Keratinocyte (primary cell): ENCODE data around the gene GRAMD2A. TPM values are rescaled to one million over a fixed set of nuclear protein-coding genes. Genes with fewer than 3 reads are reported as not detected.
A peak's percentile ranks its signal among the peaks of the same experiment; 100 is the strongest.

Experiments used
- DNase-seq: peaks from one replicate; pipeline ENCODE4 v3.0.0-alpha.2; 2011; ENCODE audit warnings: low read depth, missing footprints, low spot score
- FAIRE-seq: peaks from 2 replicates; lab custom pipeline; 2011; peaks lifted over from hg19 to GRCh38; lab: Jason Lieb, UNC
- H2AFZ ChIP-seq: 2 replicates; pipeline ENCODE4 v1.6.0; 2012; ENCODE audit warnings: low read length, control low read depth, inconsistent platforms; ENCODE audit not compliant: control insufficient read depth
- H3K27ac ChIP-seq: 2 replicates; pipeline ENCODE4 v1.5.1; 2011; ENCODE audit warnings: low read length; ENCODE audit not compliant: control insufficient read depth, insufficient read depth
- H3K27me3 ChIP-seq: 3 replicates; pipeline ENCODE4 v1.6.0; 2011; ENCODE audit warnings: low read length; ENCODE audit not compliant: control insufficient read depth, insufficient read depth; ENCODE audit errors: extremely low read depth
- H3K36me3 ChIP-seq, 2 experiments: 2 replicates in 1 of 2; 3 replicates in 1 of 2; pipeline ENCODE4 v1.5.1; 2011; ENCODE audit warnings: low read length in 2 of 2, mild to moderate bottlenecking in 1 of 2; ENCODE audit not compliant: control insufficient read depth in 2 of 2, insufficient read depth in 2 of 2; ENCODE audit errors: extremely low read depth in 1 of 2
- H3K4me1 ChIP-seq: 3 replicates; pipeline ENCODE4 v1.5.1; 2011; ENCODE audit warnings: low read length; ENCODE audit not compliant: control insufficient read depth, insufficient read depth; ENCODE audit errors: extremely low read depth
- H3K4me2 ChIP-seq: 3 replicates; pipeline ENCODE4 v1.6.0; 2011; ENCODE audit warnings: low read depth, low read length; ENCODE audit not compliant: control insufficient read depth, insufficient read depth; ENCODE audit errors: extremely low read depth
- H3K4me3 ChIP-seq, 3 experiments: fragments of 200-600 bp in 1 of 3; sonication (generic) in 1 of 3; 2 replicates in 2 of 3; 3 replicates in 1 of 3; pipeline ENCODE4 v1.5.1; 2011 to 2016; ENCODE audit warnings: low read length in 3 of 3, mild to moderate bottlenecking in 3 of 3, control low read depth in 2 of 3, inconsistent platforms in 1 of 3, low read depth in 1 of 3, mixed read lengths in 1 of 3, mixed run types in 1 of 3, moderate library complexity in 1 of 3; ENCODE audit not compliant: control insufficient read depth in 2 of 3, insufficient read depth in 2 of 3; ENCODE audit errors: extremely low read depth in 1 of 3
- H3K79me2 ChIP-seq: 2 replicates; pipeline ENCODE4 v1.6.0; 2012; ENCODE audit warnings: low read length; ENCODE audit not compliant: control insufficient read depth, insufficient read depth
- H3K9ac ChIP-seq: 3 replicates; pipeline ENCODE4 v1.6.0; 2011; ENCODE audit warnings: low read length; ENCODE audit not compliant: control insufficient read depth, insufficient read depth; ENCODE audit errors: extremely low read depth
- H3K9me1 ChIP-seq: 3 replicates; pipeline ENCODE4 v1.6.0; 2011; ENCODE audit warnings: low read length; ENCODE audit not compliant: control insufficient read depth, insufficient read depth; ENCODE audit errors: extremely low read depth
- H3K9me3 ChIP-seq: 2 replicates; pipeline ENCODE4 v1.5.1; 2012; ENCODE audit warnings: low read depth, low read length; ENCODE audit not compliant: control insufficient read depth
- H4K20me1 ChIP-seq: 3 replicates; pipeline ENCODE4 v1.6.0; 2011; ENCODE audit warnings: low read length; ENCODE audit not compliant: control insufficient read depth, insufficient read depth; ENCODE audit errors: extremely low read depth
- EZH2 ChIP-seq: IDR thresholded peaks from one replicate; pipeline ENCODE4 v1.6.1; 2012; ENCODE audit warnings: inconsistent platforms, mild to moderate bottlenecking, low read length, moderate library complexity
- dilution Hi-C: fragments of 300-500 bp; cut with MboI; formaldehyde crosslinking; loops from one replicate; pipeline ENCODE4 v1.7.0; 2020; ENCODE audit warnings: low sequenced_read_pairs; ENCODE audit not compliant: extremely low pct_ligation_motif_present
- polyA plus RNA-seq, 5 experiments: library from polyadenylated mRNA; depleted of rRNA in 3 of 5; stranded (reverse) in 3 of 5; stranded (forward) in 1 of 5; unstranded in 1 of 5; fragments of >200 nt; gene quantifications; 1 replicate in 1 of 5; 2 replicates in 3 of 5; 3 replicates in 1 of 5; pipeline versions ENCODE4 v1.2.1 to v1.2.3, GENCODE V29; 2011 to 2012; ENCODE audit warnings: missing spikeins in 2 of 5, low read depth in 1 of 5, low replicate concordance in 1 of 5
- TF ChIP-seq, protein P1 (sequence below), 3 experiments: IDR thresholded peaks in 1 of 3; conservative IDR thresholded peaks in 1 of 3; optimal IDR thresholded peaks in 1 of 3; 2 replicates in 2 of 3; 3 replicates in 1 of 3; pipeline versions ENCODE3 to v1.5.1; 2011; ENCODE audit warnings: low read length in 3 of 3, mild to moderate bottlenecking in 3 of 3, moderate library complexity in 2 of 3, control low read depth in 1 of 3, inconsistent platforms in 1 of 3; ENCODE audit not compliant: insufficient read depth in 2 of 3; ENCODE audit errors: extremely low read depth in 1 of 3

The GRAMD2A gene
- polyA plus RNA-seq, 1 donor (not counting 4 experiments of a cell fraction or from before 2014, with no cell fraction given), result 5.7 TPM

DNA sequence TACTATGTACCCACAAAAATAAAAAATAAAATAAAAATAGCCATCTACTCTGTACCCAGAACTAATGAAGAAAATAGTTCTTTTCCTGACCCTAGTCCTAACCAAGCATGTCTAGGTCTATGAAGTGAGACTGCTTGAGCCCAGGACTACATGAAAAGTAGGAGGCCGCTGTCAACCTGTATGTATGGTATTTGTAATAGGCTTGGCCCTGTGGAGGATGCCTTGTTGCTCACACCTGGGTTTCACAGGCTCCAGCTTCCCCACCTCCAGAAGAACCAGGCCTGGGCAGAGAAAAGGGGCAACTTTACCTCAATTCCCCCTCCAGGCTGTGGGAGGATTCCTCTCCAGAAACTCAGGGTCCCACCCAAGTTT lies 40.3 kb upstream of the GRAMD2A start:
- peaks cover 21% of the 10 kb centered on the region for H3K4me1 ChIP-seq
- TF ChIP-seq, protein P1, sequence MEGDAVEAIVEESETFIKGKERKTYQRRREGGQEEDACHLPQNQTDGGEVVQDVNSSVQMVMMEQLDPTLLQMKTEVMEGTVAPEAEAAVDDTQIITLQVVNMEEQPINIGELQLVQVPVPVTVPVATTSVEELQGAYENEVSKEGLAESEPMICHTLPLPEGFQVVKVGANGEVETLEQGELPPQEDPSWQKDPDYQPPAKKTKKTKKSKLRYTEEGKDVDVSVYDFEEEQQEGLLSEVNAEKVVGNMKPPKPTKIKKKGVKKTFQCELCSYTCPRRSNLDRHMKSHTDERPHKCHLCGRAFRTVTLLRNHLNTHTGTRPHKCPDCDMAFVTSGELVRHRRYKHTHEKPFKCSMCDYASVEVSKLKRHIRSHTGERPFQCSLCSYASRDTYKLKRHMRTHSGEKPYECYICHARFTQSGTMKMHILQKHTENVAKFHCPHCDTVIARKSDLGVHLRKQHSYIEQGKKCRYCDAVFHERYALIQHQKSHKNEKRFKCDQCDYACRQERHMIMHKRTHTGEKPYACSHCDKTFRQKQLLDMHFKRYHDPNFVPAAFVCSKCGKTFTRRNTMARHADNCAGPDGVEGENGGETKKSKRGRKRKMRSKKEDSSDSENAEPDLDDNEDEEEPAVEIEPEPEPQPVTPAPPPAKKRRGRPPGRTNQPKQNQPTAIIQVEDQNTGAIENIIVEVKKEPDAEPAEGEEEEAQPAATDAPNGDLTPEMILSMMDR (optimal IDR thresholded peaks at IDR 0.05 in 1 of 3, IDR thresholded peaks at IDR 0.05 in 1 of 3, conservative IDR thresholded peaks at IDR 0.05 in 1 of 3; ENCODE audit: extremely low read depth in 1 of 3, insufficient read depth in 2 of 3, low read length in 3 of 3), result no peak
- no peak for TF ChIP-seq EZH2
- H3K36me3 ChIP-seq, result peaks cover 3 to 19% of the 10 kb centered on the region in 2 experiments
- no peaks in the 10 kb centered on the region for H3K27me3 ChIP-seq
- FAIRE-seq (no peak), DNase-seq (no peak)
- no peaks in the 10 kb centered on the region for H3K9me1 ChIP-seq
- dilution Hi-C loops, result no loop called here
- H3K9ac ChIP-seq, result peak overlapping the region; percentile 82
- peak overlapping the region; percentile 84 for H3K4me2 ChIP-seq
- H3K4me3 ChIP-seq, result no peak overlapping the region
- peak overlapping the region; percentile 59 for H2AFZ ChIP-seq
- no peaks in the 10 kb centered on the region for H3K9me3 ChIP-seq
- H3K27ac ChIP-seq, result peak overlapping the region; percentile 96
- peaks cover 9% of the 10 kb centered on the region for H3K79me2 ChIP-seq
- H4K20me1 ChIP-seq, result no peaks in the 10 kb centered on the region

DNA sequence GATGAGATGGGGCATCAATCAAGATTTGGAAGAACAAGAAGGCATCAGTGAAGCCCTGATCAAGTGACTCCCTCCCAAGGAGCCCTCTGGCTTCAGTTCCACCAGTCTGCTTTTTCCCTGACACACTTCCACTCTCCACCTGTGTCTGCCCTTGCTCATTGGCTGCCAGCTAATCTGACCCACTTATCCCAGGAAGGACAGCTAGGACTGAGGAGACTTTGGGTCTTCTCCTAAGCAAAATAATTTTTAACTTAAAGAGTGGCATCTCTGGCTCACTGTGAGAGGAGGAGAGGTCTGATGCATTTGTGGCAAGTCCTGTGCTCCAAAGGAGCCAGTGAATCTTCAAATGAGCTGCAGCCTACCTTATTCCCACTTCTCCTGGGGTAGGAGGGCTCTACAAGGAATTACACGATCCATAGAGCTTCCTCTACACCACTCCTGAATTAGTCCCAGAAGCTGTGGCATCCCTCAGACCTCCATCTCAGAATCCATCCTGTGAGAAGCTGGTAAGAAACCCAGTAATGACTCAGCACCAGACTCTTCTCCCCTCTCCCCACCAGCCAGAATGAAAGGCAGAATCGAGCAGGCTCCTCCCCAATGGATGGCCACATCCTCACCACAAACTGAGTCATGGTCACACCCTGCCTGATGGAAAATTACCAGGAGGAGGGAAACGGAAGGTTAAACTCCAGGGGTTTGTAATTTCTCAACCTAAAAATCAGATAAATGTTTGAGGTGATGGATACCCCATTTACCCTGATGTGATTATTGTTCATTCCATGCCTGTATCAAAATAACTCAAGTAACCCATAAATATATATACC lies 39.7 kb upstream of the GRAMD2A start:
- H3K4me3 ChIP-seq, result peak overlapping the region; percentile 46 to 65 (median 61)
- H3K36me3 ChIP-seq, result peaks cover 3 to 17% of the 10 kb centered on the region in 2 experiments
- no peaks in the 10 kb centered on the region for H3K27me3 ChIP-seq
- no peak for TF ChIP-seq EZH2
- TF ChIP-seq, protein P1 (optimal IDR thresholded peaks at IDR 0.05 in 1 of 3, IDR thresholded peaks at IDR 0.05 in 1 of 3, conservative IDR thresholded peaks at IDR 0.05 in 1 of 3; ENCODE audit: extremely low read depth in 1 of 3, insufficient read depth in 2 of 3, low read length in 3 of 3), result no peak
- H2AFZ ChIP-seq, result no peak overlapping the region
- peak overlapping the region; percentile 82 for H3K9ac ChIP-seq
- dilution Hi-C loops, result no loop called here
- peak overlapping the region; percentile 84 for H3K4me2 ChIP-seq
- peaks cover 9% of the 10 kb centered on the region for H3K79me2 ChIP-seq
- H4K20me1 ChIP-seq, result no peaks in the 10 kb centered on the region
- H3K27ac ChIP-seq, result peak overlapping the region; percentile 96
- H3K4me1 ChIP-seq, result peaks cover 27% of the 10 kb centered on the region
- DNase-seq (peak; percentile 90), FAIRE-seq (peak; percentile 84)
- H3K9me1 ChIP-seq, result no peaks in the 10 kb centered on the region
- no peaks in the 10 kb centered on the region for H3K9me3 ChIP-seq
